ENCODE data around the gene GPR141. TPM values are rescaled to one million over a fixed set of nuclear protein-coding genes. Genes with fewer than 3 reads are reported as not detected.

GPR141 gene
- total RNA-seq, 1 experiment from 2014 or later: not detected

GRCh38 chr7:37728747-37729146 lies 45.2 kb downstream of the GPR141 start:
- Mint-ChIP-seq H3K4me3 (ENCODE audit: low read depth, unreplicated experiment) (no peak overlapping the region), H3K36me3 (ENCODE audit: insufficient read depth, unreplicated experiment) (no peaks in the 10 kb centered on the region), H3K9me3 (ENCODE audit: low read depth, unreplicated experiment) (peaks cover 7% of the 10 kb centered on the region), H3K27me3 (ENCODE audit: unreplicated experiment) (peaks cover 19% of the 10 kb centered on the region), H3K4me1 (ENCODE audit: low read depth, unreplicated experiment) (no peaks in the 10 kb centered on the region), H3K27ac (ENCODE audit: unreplicated experiment) (no peak overlapping the region)
- no TSS peak for BruUV-seq (replicated peaks)
- intact Hi-C loops (cut with micrococcal nuclease; ENCODE audit: unreplicated experiment): no loop called here
- CTCF ChIA-PET: no interaction called here
- TF ChIP-seq, protein P1, sequence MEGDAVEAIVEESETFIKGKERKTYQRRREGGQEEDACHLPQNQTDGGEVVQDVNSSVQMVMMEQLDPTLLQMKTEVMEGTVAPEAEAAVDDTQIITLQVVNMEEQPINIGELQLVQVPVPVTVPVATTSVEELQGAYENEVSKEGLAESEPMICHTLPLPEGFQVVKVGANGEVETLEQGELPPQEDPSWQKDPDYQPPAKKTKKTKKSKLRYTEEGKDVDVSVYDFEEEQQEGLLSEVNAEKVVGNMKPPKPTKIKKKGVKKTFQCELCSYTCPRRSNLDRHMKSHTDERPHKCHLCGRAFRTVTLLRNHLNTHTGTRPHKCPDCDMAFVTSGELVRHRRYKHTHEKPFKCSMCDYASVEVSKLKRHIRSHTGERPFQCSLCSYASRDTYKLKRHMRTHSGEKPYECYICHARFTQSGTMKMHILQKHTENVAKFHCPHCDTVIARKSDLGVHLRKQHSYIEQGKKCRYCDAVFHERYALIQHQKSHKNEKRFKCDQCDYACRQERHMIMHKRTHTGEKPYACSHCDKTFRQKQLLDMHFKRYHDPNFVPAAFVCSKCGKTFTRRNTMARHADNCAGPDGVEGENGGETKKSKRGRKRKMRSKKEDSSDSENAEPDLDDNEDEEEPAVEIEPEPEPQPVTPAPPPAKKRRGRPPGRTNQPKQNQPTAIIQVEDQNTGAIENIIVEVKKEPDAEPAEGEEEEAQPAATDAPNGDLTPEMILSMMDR (IDR thresholded peaks at IDR 0.05; ENCODE audit: unreplicated experiment): no peak
- no peak for DNase-seq

DNA sequence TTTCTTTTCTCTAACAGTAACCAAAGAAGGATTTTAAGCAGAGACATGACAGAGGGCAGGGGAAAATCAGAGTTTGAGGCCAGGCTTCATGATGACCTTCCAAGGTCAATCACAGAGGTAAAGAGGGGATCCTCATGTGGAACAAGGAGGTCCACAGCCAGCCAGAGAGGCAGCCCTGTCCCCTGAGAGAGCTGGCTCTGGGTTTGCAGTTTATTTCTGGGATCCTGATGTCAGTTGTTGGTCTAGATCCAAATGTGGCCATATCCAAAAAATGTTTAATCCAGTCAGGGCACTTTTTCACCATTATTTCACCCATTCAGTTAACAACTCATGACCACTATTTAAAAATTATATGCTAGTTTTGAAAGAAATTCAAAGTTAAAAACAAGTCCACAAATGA lies 45.6 kb downstream of the GPR141 start:
- intact Hi-C loops (cut with micrococcal nuclease; ENCODE audit: unreplicated experiment): no loop called here
- CTCF ChIA-PET: no interaction called here
- no peak for DNase-seq
- H3K4me1 Mint-ChIP-seq (ENCODE audit: low read depth, unreplicated experiment): no peaks in the 10 kb centered on the region
- TF ChIP-seq, protein P1 (IDR thresholded peaks at IDR 0.05; ENCODE audit: unreplicated experiment): no peak
- peaks cover 19% of the 10 kb centered on the region for H3K27me3 Mint-ChIP-seq (ENCODE audit: unreplicated experiment)
- H3K36me3 Mint-ChIP-seq (ENCODE audit: insufficient read depth, unreplicated experiment): no peaks in the 10 kb centered on the region
- no peak overlapping the region for H3K4me3 Mint-ChIP-seq (ENCODE audit: low read depth, unreplicated experiment)
- no peak overlapping the region for H3K27ac Mint-ChIP-seq (ENCODE audit: unreplicated experiment)
- H3K9me3 Mint-ChIP-seq (ENCODE audit: low read depth, unreplicated experiment): peaks cover 7% of the 10 kb centered on the region
- no TSS peak for BruUV-seq (replicated peaks)

GRCh38 chr7:37730501-37730900 lies 46.9 kb downstream of the GPR141 start:
- no peak for DNase-seq
- no peaks in the 10 kb centered on the region for H3K4me1 Mint-ChIP-seq (ENCODE audit: low read depth, unreplicated experiment)
- no TSS peak for BruUV-seq (replicated peaks)
- no peaks in the 10 kb centered on the region for H3K36me3 Mint-ChIP-seq (ENCODE audit: insufficient read depth, unreplicated experiment)
- intact Hi-C loops (cut with micrococcal nuclease; ENCODE audit: unreplicated experiment): no loop called here
- H3K27me3 Mint-ChIP-seq (ENCODE audit: unreplicated experiment): peaks cover 26% of the 10 kb centered on the region
- no peak overlapping the region for H3K27ac Mint-ChIP-seq (ENCODE audit: unreplicated experiment)
- H3K9me3 Mint-ChIP-seq (ENCODE audit: low read depth, unreplicated experiment): peaks cover 11% of the 10 kb centered on the region
- CTCF ChIA-PET: interaction anchor here (1.2 kb wide), 1 partner anchor 11 kb away, joined by 4 read pairs; no protein-coding TSS in a partner anchor
- TF ChIP-seq, protein P1 (IDR thresholded peaks at IDR 0.05; ENCODE audit: unreplicated experiment): no peak
- H3K4me3 Mint-ChIP-seq (ENCODE audit: low read depth, unreplicated experiment): no peak overlapping the region

DNA sequence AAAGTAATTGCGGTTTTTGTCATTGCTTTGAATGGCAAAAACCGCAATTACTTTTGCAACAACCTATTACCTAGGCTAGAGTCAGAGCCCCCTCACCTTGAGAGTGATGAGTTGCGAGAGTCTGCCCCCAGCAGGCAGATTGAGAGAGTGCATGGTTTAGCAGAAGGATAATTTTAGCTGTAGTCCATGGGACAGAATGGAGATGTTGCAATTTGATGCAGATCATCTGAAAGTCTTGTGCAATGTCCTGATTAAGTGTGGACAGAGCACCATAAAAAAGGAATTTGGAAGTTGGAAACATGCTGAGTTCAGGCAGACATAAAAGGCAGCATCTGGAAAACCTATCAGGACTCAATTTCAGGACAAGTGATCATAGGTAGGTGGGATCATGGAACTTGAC lies 48.7 kb downstream of the GPR141 start:
- H3K4me3 Mint-ChIP-seq (ENCODE audit: low read depth, unreplicated experiment): no peak overlapping the region
- no TSS peak for BruUV-seq (replicated peaks)
- peaks cover 11% of the 10 kb centered on the region for H3K9me3 Mint-ChIP-seq (ENCODE audit: low read depth, unreplicated experiment)
- H3K27ac Mint-ChIP-seq (ENCODE audit: unreplicated experiment): no peak overlapping the region
- no peaks in the 10 kb centered on the region for H3K36me3 Mint-ChIP-seq (ENCODE audit: insufficient read depth, unreplicated experiment)
- H3K27me3 Mint-ChIP-seq (ENCODE audit: unreplicated experiment): peaks cover 26% of the 10 kb centered on the region
- TF ChIP-seq, protein P1 (IDR thresholded peaks at IDR 0.05; ENCODE audit: unreplicated experiment): peak; percentile 20
- CTCF ChIA-PET: no interaction called here
- no peaks in the 10 kb centered on the region for H3K4me1 Mint-ChIP-seq (ENCODE audit: low read depth, unreplicated experiment)
- peak; percentile 24 for DNase-seq
- intact Hi-C loops (cut with micrococcal nuclease; ENCODE audit: unreplicated experiment): no loop called here
